Upper lobe of right lung (tissue), 1 donor: ENCODE results near the gene DLG2. TPM values are rescaled to one million over a fixed set of nuclear protein-coding genes. Genes with fewer than 3 reads are reported as not detected.

Experiments
- ATAC-seq: fragments of 200-7000 bp; cut with Tn5 transposase; one replicate; pipeline ENCODE4 v1.9.1; 2020; ENCODE audit warnings: mild to moderate bottlenecking, moderate library complexity
- DNase-seq: peaks from one replicate; pipeline ENCODE4 v3.0.0-alpha.2; 2020
- H3K27ac ChIP-seq: fragments of 200-600 bp; one replicate; pipeline ENCODE4 v1.8.0; 2022
- H3K27me3 ChIP-seq: fragments of 200-600 bp; one replicate; pipeline ENCODE4 v1.8.0; 2022; ENCODE audit warnings: mild to moderate bottlenecking
- H3K36me3 ChIP-seq: fragments of 200-600 bp; one replicate; pipeline ENCODE4 v1.8.0; 2022
- H3K4me1 ChIP-seq: fragments of 200-600 bp; one replicate; pipeline ENCODE4 v1.8.0; 2022
- H3K4me3 ChIP-seq: fragments of 200-600 bp; one replicate; pipeline ENCODE4 v1.8.0; 2022; ENCODE audit warnings: mild to moderate bottlenecking
- H3K9me3 ChIP-seq: fragments of 200-600 bp; one replicate; pipeline ENCODE4 v1.8.0; 2022
- CTCF ChIP-seq: fragments of 200-600 bp; IDR thresholded peaks from one replicate; pipeline ENCODE4 v1.8.0; 2022; ENCODE audit warnings: antibody characterized with exemption
- intact Hi-C: fragments of 100-400 bp; cut with DNase I; formaldehyde crosslinking; loops from one replicate; pipeline ENCODE4 v1.11.0; 2022
- total RNA-seq: library from RNA; stranded (reverse); fragmentation: NEBNext Ultra II Directional; extraction: Animal tissue kit (Norgen Biotek cat#: 25700); gene quantifications from one replicate; pipeline ENCODE4 v1.2.1, GENCODE V29; 2021
- donor health status: DM: no; HTN: yes; CAD: no; lungs with severe emphysema.

The DLG2 gene
- total RNA-seq, 1 donor from 2014 or later: 9.7 TPM

- Histone ChIP-seq H3K27ac (no peak overlapping the region), H3K9me3 (no peaks in the 10 kb centered on the region), H3K4me1 (no peaks in the 10 kb centered on the region), H3K4me3 (no peak overlapping the region), H3K36me3 (no peaks in the 10 kb centered on the region), H3K27me3 (no peaks in the 10 kb centered on the region)
- DNase-seq (no peak), ATAC-seq (no peak)
- no peak for TF ChIP-seq CTCF
- intact Hi-C loops: no loop called here
Observed at GRCh38 chr11:84129961-84130576, 1497.1 kb downstream of the DLG2 start.

- Histone ChIP-seq H3K27me3 (no peaks in the 10 kb centered on the region), H3K4me1 (no peaks in the 10 kb centered on the region), H3K4me3 (no peak overlapping the region), H3K9me3 (no peaks in the 10 kb centered on the region), H3K27ac (no peak overlapping the region), H3K36me3 (no peaks in the 10 kb centered on the region)
- ATAC-seq: no peak
- intact Hi-C loops: no loop called here
- no peak for DNase-seq
- no peak for TF ChIP-seq CTCF
Observed at GRCh38 chr11:84128840-84129239, 1498.3 kb downstream of the DLG2 start.

GRCh38 chr11:84117394-84117793 lies 1509.8 kb downstream of the DLG2 start:
- TF ChIP-seq CTCF: no peak
- DNase-seq: no peak
- H3K27me3 ChIP-seq: no peaks in the 10 kb centered on the region
- intact Hi-C loops: no loop called here
- no peak for ATAC-seq
- H3K4me1 ChIP-seq: no peaks in the 10 kb centered on the region
- no peak overlapping the region for H3K4me3 ChIP-seq
- H3K9me3 ChIP-seq: no peaks in the 10 kb centered on the region
- H3K27ac ChIP-seq: no peak overlapping the region
- no peaks in the 10 kb centered on the region for H3K36me3 ChIP-seq

GRCh38 chr11:84106541-84106940 lies 1520.6 kb downstream of the DLG2 start:
- Histone ChIP-seq H3K4me1 (no peaks in the 10 kb centered on the region), H3K27me3 (no peaks in the 10 kb centered on the region), H3K9me3 (no peaks in the 10 kb centered on the region), H3K27ac (no peak overlapping the region), H3K36me3 (no peaks in the 10 kb centered on the region), H3K4me3 (no peak overlapping the region)
- intact Hi-C loops: no loop called here
- DNase-seq (no peak), ATAC-seq (peak; percentile 30)
- TF ChIP-seq CTCF: no peak

GRCh38 chr11:84105148-84105547 lies 1522.0 kb downstream of the DLG2 start:
- Histone ChIP-seq H3K4me1 (no peaks in the 10 kb centered on the region), H3K27ac (no peak overlapping the region), H3K27me3 (no peaks in the 10 kb centered on the region), H3K4me3 (no peak overlapping the region), H3K9me3 (no peaks in the 10 kb centered on the region), H3K36me3 (no peaks in the 10 kb centered on the region)
- no peak for TF ChIP-seq CTCF
- no peak for DNase-seq
- ATAC-seq: no peak
- intact Hi-C loops: no loop called here

GRCh38 chr11:84103096-84103495 lies 1524.0 kb downstream of the DLG2 start:
- intact Hi-C loops: no loop called here
- H3K4me3 ChIP-seq: no peak overlapping the region
- no peak for TF ChIP-seq CTCF
- ATAC-seq (no peak), DNase-seq (no peak)
- no peaks in the 10 kb centered on the region for H3K27me3 ChIP-seq
- H3K36me3 ChIP-seq: no peaks in the 10 kb centered on the region
- H3K9me3 ChIP-seq: no peaks in the 10 kb centered on the region
- no peaks in the 10 kb centered on the region for H3K4me1 ChIP-seq
- H3K27ac ChIP-seq: no peak overlapping the region
